Stimulated activated CD8-positive, alpha-beta memory T cell treated with anti-CD3 and anti-CD28 coated beads, Interleukin-12 subunit alpha, Interleukin-12 subunit beta, amount 100 ng/mL, for 24 hours (primary cell): Measurements from ENCODE around the gene NDUFV2.
"Not testable (repeated sequence)": the region's sequence is repeated elsewhere in the genome, so short reads cannot be mapped to it uniquely, and the experiment has no call there.

Source experiments
- DNase-seq: peaks from one replicate; pipeline ENCODE4 v3.0.0-alpha.2; 2020; ENCODE audit errors: extremely low read depth

The NDUFV2 gene

GRCh38 chr18:9153256-9153655, 50.8 kb downstream of the NDUFV2 start:
- no peak for DNase-seq

GRCh38 chr18:9156604-9157249, 54.2 kb downstream of the NDUFV2 start:
- DNase-seq: no peak

DNA sequence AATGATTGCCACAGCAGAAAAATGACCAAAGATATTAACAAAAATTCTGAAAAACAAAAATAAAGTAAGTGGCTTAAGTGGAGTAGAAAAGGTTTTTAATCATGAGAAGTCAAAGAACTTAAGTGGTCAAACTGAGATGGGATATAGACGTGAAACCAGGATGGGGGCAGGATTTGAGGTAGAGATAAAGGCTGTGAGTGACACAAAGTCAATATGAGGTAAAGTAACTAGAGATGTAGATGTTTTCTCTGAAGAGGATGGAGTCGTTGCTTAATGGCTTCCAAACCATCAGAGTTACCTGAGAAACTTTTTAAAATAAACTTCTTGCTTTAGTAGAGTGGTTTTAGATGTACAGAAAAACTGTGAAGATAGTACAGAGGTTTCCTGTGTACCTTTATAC, 55.3 kb downstream of the NDUFV2 start:
- no peak for DNase-seq

- no peak for DNase-seq
Observed at GRCh38 chr18:9160014-9160413, 57.5 kb downstream of the NDUFV2 start.

DNA sequence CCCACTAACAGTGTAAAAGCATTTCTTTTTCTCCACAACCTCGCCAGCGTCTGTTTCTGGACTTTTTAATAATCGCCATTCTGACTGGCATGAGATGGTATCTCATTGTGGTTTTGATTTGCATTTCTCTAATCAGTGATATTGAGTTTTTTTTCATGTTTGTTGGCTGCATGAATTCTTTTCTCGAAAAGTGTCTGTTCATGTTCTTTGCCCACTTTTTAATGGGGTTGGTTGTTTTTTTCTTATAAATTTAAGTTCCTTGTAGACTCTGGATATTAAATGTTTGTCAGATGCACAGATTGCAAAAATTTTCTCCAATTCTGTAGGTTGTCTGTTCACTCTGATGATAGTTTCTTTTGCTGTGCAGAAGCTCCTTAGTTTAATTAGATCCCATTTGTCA, 60.2 kb downstream of the NDUFV2 start:
- DNase-seq: not testable (repeated sequence)

DNA sequence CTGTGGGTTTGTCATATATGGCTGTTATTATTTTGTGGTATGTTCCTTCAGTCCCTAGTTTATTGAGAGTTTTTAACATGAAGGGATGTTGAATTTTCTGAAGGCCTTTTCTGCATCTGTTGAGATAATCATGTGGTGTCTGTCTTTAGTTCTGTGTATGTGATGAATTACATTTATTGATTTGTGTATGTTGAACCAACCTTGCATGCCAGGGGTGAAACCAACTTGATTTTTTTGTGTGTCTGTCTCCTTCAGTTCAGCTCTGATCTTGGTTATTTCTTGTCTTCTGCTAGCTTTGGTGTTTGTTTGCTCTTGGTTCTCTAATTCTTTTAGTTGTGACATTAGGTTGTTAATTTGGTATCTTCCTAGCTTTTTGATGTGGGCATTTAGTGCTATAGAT, 61.6 kb downstream of the NDUFV2 start:
- not testable (repeated sequence) for DNase-seq

- not testable (repeated sequence) for DNase-seq
Observed at GRCh38 chr18:9165883-9166282, 63.4 kb downstream of the NDUFV2 start.

GRCh38 chr18:9169515-9169914, 67.0 kb downstream of the NDUFV2 start:
- DNase-seq: not testable (repeated sequence)

GRCh38 chr18:9171919-9172318, 69.4 kb downstream of the NDUFV2 start:
- DNase-seq: not testable (repeated sequence)

GRCh38 chr18:9172506-9173127, 70.1 kb downstream of the NDUFV2 start:
- no peak for DNase-seq

DNA sequence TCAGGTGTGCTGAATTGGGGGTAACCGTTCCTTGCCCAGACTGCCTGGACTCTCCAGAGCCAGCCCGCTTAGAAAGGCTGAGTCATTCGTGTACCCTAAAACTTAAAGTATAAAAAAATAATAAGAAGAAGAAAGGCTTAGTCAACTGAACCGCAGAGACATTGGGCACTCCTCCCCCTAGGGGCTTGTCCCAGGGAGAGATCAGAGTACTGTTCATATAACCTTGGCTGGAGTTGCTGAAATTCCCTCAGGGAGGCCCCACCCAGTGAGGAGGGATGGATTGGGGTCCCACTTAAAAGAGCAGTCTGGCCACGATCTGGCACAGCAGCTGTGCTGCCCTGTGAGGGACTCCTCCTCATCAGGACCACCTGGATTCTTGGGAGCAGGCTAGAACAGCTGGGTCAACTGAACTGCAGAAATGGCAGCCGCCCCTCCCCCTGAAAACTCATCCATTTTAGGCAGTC, 71.3 kb downstream of the NDUFV2 start:
- DNase-seq: no peak

- no peak for DNase-seq
Observed at GRCh38 chr18:9174302-9174701, 71.8 kb downstream of the NDUFV2 start.

GRCh38 chr18:9175115-9175514, 72.6 kb downstream of the NDUFV2 start:
- no peak for DNase-seq

GRCh38 chr18:9177031-9177430, 74.5 kb downstream of the NDUFV2 start:
- no peak for DNase-seq

- no peak for DNase-seq
Observed at GRCh38 chr18:9177466-9177865, 75.0 kb downstream of the NDUFV2 start.

GRCh38 chr18:9178557-9178956, 76.1 kb downstream of the NDUFV2 start:
- DNase-seq: no peak

DNA sequence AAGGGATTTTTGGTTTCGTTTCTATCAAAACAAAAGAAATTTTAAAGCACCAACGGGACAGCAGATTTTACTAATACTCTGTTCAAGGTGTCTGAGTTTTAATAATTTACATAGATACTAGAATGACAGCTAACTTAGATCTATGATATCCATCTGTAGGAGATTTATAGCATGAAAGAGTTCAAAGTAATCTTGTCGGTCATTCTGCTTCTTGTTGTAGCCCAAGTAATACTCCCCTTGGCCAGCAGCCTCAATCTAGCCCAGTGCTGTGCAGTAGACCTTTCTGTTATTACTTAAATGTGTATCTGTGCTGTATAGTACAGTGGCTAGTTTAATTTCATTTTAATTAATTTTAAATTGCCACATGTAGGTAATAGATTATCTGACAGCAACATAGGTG, 78.8 kb downstream of the NDUFV2 start:
- no peak for DNase-seq

DNA sequence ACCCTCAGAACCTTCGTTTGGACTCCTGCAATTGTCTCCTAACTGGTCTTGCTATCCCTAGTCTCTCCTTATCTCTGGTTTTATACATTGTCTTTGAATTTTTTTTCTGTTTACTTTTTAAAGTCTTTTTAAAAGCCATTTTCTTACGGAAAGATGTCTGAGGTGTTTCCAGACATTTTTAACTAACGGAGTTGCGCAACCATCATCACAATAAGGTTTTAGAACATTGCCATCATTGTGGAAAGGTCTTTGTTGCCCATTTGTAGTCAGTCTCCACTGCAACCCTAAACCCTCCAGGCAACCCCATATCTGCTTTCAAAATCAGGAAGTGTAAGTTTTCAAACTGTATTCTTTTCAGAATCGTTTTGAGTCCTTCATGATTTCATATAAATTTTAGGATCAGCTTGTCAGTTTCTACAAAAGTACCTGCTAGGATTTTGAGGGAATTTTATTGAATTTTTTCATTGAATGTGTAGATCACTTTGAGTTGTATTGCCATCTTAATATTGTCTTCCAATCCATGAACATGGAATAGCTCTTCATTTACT, 80.4 kb downstream of the NDUFV2 start:
- DNase-seq: no peak
